H9 (cell line): ENCODE results near the gene CYB561D1. TPM values are rescaled to one million over a fixed set of nuclear protein-coding genes. Genes with fewer than 3 reads are reported as not detected.

ENCODE experiments used
- DNase-seq: peaks from one replicate; pipeline ENCODE4 v3.0.0-alpha.2; 2017
- H2AFZ ChIP-seq: one replicate; pipeline ENCODE4 v1.6.1; 2013; ENCODE audit warnings: mild to moderate bottlenecking, low read length, control low read depth, moderate library complexity
- H2AK5ac ChIP-seq: 2 replicates; pipeline ENCODE4 v1.6.1; 2013; ENCODE audit warnings: low read length, control low read depth, mixed read lengths; ENCODE audit not compliant: insufficient read length
- H2BK120ac ChIP-seq: one replicate; pipeline ENCODE4 v1.6.1; 2013; ENCODE audit warnings: low read depth, mild to moderate bottlenecking, low read length, control low read depth, inconsistent platforms; ENCODE audit not compliant: poor library complexity, severe bottlenecking
- H2BK12ac ChIP-seq: 2 replicates; pipeline ENCODE4 v1.6.1; 2013; ENCODE audit warnings: low read length, control low read depth, mixed read lengths, low read depth; ENCODE audit not compliant: insufficient read length
- H2BK15ac ChIP-seq: 2 replicates; pipeline ENCODE4 v1.6.1; 2013; ENCODE audit warnings: low read depth, low read length, control low read depth
- H2BK20ac ChIP-seq: one replicate; pipeline ENCODE4 v1.6.1; 2013; ENCODE audit warnings: low read depth, mild to moderate bottlenecking, low read length, control low read depth, inconsistent platforms; ENCODE audit not compliant: poor library complexity, severe bottlenecking
- H2BK5ac ChIP-seq: 2 replicates; pipeline ENCODE4 v1.6.1; 2013; ENCODE audit warnings: low read length, control low read depth, mixed read lengths; ENCODE audit not compliant: insufficient read length
- H3K14ac ChIP-seq: 2 replicates; pipeline ENCODE4 v1.6.1; 2013; ENCODE audit warnings: low read length, control low read depth; ENCODE audit not compliant: insufficient read depth
- H3K18ac ChIP-seq: 2 replicates; pipeline ENCODE4 v1.6.1; 2013; ENCODE audit warnings: low read depth, mild to moderate bottlenecking, mixed read lengths, low read length, control low read depth; ENCODE audit not compliant: insufficient read length
- H3K23ac ChIP-seq: 2 replicates; pipeline ENCODE4 v1.6.1; 2013; ENCODE audit warnings: low read length, control low read depth, mixed read lengths, low read depth; ENCODE audit not compliant: insufficient read length
- H3K23me2 ChIP-seq: 2 replicates; pipeline ENCODE4 v1.6.1; 2013; ENCODE audit warnings: low read depth, mild to moderate bottlenecking, mixed read lengths, low read length, control low read depth; ENCODE audit not compliant: insufficient read length, poor library complexity, severe bottlenecking
- H3K27ac ChIP-seq: 2 replicates; pipeline ENCODE4 v1.5.1; 2013; ENCODE audit warnings: low read length, control low read depth, mixed read lengths, low read depth; ENCODE audit not compliant: insufficient read length
- H3K27me3 ChIP-seq: 2 replicates; pipeline ENCODE4 v1.6.1; 2013; ENCODE audit warnings: low read length, control low read depth, inconsistent platforms; ENCODE audit not compliant: insufficient read depth
- H3K4ac ChIP-seq: 2 replicates; pipeline ENCODE4 v1.6.1; 2013; ENCODE audit warnings: low read depth, mild to moderate bottlenecking, control low read depth, inconsistent platforms, low read length, moderate library complexity
- H3K4me1 ChIP-seq: 2 replicates; pipeline ENCODE4 v1.6.1; 2013; ENCODE audit warnings: low read length, control low read depth, inconsistent platforms; ENCODE audit not compliant: insufficient read depth
- H3K4me2 ChIP-seq: 2 replicates; pipeline ENCODE4 v1.6.1; 2013; ENCODE audit warnings: low read length, control low read depth, mixed read lengths; ENCODE audit not compliant: insufficient read length, insufficient read depth
- H3K56ac ChIP-seq: 2 replicates; pipeline ENCODE4 v1.6.1; 2013; ENCODE audit warnings: low read depth, mild to moderate bottlenecking, mixed read lengths, low read length, control low read depth; ENCODE audit not compliant: insufficient read length
- H3K79me1 ChIP-seq: 2 replicates; pipeline ENCODE4 v1.6.1; 2013; ENCODE audit warnings: low read depth, mild to moderate bottlenecking, moderate library complexity, low read length, control low read depth, inconsistent platforms; ENCODE audit not compliant: insufficient read depth, poor library complexity, severe bottlenecking
- H3K79me2 ChIP-seq: 2 replicates; pipeline ENCODE4 v1.6.1; 2013; ENCODE audit warnings: low read length, control low read depth, inconsistent platforms; ENCODE audit not compliant: insufficient read depth
- H3K9ac ChIP-seq: 2 replicates; pipeline ENCODE4 v1.6.1; 2013; ENCODE audit warnings: low read length, control low read depth, mixed read lengths; ENCODE audit not compliant: insufficient read length; ENCODE audit errors: extremely low read depth
- H3K9me3 ChIP-seq: one replicate; pipeline ENCODE4 v1.6.1; 2013; ENCODE audit warnings: low read depth, low read length, inconsistent platforms; ENCODE audit not compliant: control insufficient read depth
- H3T11ph ChIP-seq: one replicate; pipeline ENCODE4 v1.6.1; 2013; ENCODE audit warnings: mild to moderate bottlenecking, low read length, control low read depth, inconsistent platforms
- H4K20me1 ChIP-seq: one replicate; pipeline ENCODE4 v1.6.1; 2013; ENCODE audit not compliant: control insufficient read depth, insufficient read length, insufficient read depth
- H4K5ac ChIP-seq: 2 replicates; pipeline ENCODE4 v1.6.1; 2013; ENCODE audit warnings: low read depth, mild to moderate bottlenecking, mixed read lengths, low read length, control low read depth; ENCODE audit not compliant: insufficient read length
- H4K8ac ChIP-seq: replicated peaks from 2 replicates; pipeline ENCODE4 v1.6.1; 2013; ENCODE audit warnings: low read length, control low read depth, mixed read lengths, low read depth; ENCODE audit not compliant: insufficient read length
- H4K91ac ChIP-seq: 2 replicates; pipeline ENCODE4 v1.6.1; 2013; ENCODE audit warnings: low read depth, mild to moderate bottlenecking, moderate library complexity, mixed read lengths, low read length, control low read depth; ENCODE audit not compliant: insufficient read length
- H3K27ac Mint-ChIP-seq, 3 experiments: 2 replicates in 2 of 3; 3 replicates in 1 of 3; pipeline ENCODE4 v1.8.0; 2020 to 2021; ENCODE audit warnings: mixed read lengths in 3 of 3, mild to moderate bottlenecking in 1 of 3, moderate library complexity in 1 of 3
- H3K27me3 Mint-ChIP-seq: 2 replicates; pipeline ENCODE4 v1.8.0; 2021; ENCODE audit warnings: low read depth, mild to moderate bottlenecking, moderate library complexity, mixed read lengths
- H3K36me3 Mint-ChIP-seq, 3 experiments: 2 replicates in 2 of 3; 3 replicates in 1 of 3; pipeline ENCODE4 v1.8.0; 2020 to 2021; ENCODE audit warnings: low read depth in 3 of 3, mixed read lengths in 3 of 3; ENCODE audit not compliant: insufficient read depth in 1 of 3
- H3K4me1 Mint-ChIP-seq, 2 experiments: 2 replicates each; pipeline ENCODE4 v1.8.0; 2020; ENCODE audit warnings: mixed read lengths in 2 of 2
- H3K4me3 Mint-ChIP-seq, 2 experiments: 2 replicates in 1 of 2; 3 replicates in 1 of 2; pipeline ENCODE4 v1.8.0; 2020 to 2021; ENCODE audit warnings: mild to moderate bottlenecking in 2 of 2, mixed read lengths in 2 of 2, moderate library complexity in 1 of 2
- H3K9me3 Mint-ChIP-seq, 2 experiments: 2 replicates in 1 of 2; 3 replicates in 1 of 2; pipeline ENCODE4 v1.8.0; 2020; ENCODE audit warnings: mild to moderate bottlenecking in 2 of 2, mixed read lengths in 2 of 2, moderate library complexity in 1 of 2
- CTCF ChIP-seq: fragments of 200-600 bp; sonication (generic); conservative IDR thresholded peaks from 3 replicates; pipeline ENCODE4 v1.8.0; 2021; ENCODE audit warnings: antibody characterized with exemption, mild to moderate bottlenecking
- WGBS: extraction: QIAGEN DNeasy Blood & Tissue Kit; methylation state at CpG from one replicate; pipeline ENCODE4 v1.1.7; 2013; ENCODE audit warnings: missing lambda C conversion rate, low lambda C conversion rate, mixed read lengths; ENCODE audit not compliant: insufficient read length; ENCODE audit errors: extremely low coverage; 5-methylcytosine and 5-hydroxymethylcytosine counted together
- total RNA-seq: library from RNA; stranded (reverse); gene quantifications from 2 replicates; pipeline ENCODE4 v1.2.1, GENCODE V29; 2021

The CYB561D1 gene
- total RNA-seq, 1 experiment from 2014 or later = 6.5 TPM

GRCh38 chr1:109541102-109541501, 47.2 kb downstream of the CYB561D1 start:
- H4K91ac ChIP-seq = no peak overlapping the region
- H3K9ac ChIP-seq = no peak overlapping the region
- no peaks in the 10 kb centered on the region for H3K79me2 ChIP-seq
- H2AFZ ChIP-seq = no peak overlapping the region
- H3K23me2 ChIP-seq = no peaks in the 10 kb centered on the region
- WGBS = no CpG with 5 or more reads among the region's 3 CpGs
- H4K8ac ChIP-seq = no peak overlapping the region
- no peak overlapping the region for H2BK15ac ChIP-seq
- Mint-ChIP-seq H3K9me3 (no peaks in the 10 kb centered on the region), H3K4me1 (peaks cover 8 to 28% of the 10 kb centered on the region in 2 experiments), H3K4me3 (no peak overlapping the region), H3K27me3 (peaks cover 2% of the 10 kb centered on the region), H3K36me3 (no peaks in the 10 kb centered on the region; a peak in 1 of 7 replicates), H3K27ac (no peak overlapping the region)
- H3K23ac ChIP-seq = no peak overlapping the region
- H4K5ac ChIP-seq = no peak overlapping the region
- no peaks in the 10 kb centered on the region for H4K20me1 ChIP-seq
- H3T11ph ChIP-seq = no peak overlapping the region
- H3K18ac ChIP-seq = no peak overlapping the region
- TF ChIP-seq CTCF = no peak
- H3K27me3 ChIP-seq = no peaks in the 10 kb centered on the region
- no peak overlapping the region for H3K14ac ChIP-seq
- no peak for DNase-seq
- H3K56ac ChIP-seq = no peak overlapping the region
- H3K4ac ChIP-seq = no peak overlapping the region
- no peak overlapping the region for H3K4me2 ChIP-seq
- no peak overlapping the region for H2BK20ac ChIP-seq
- H3K9me3 ChIP-seq = no peaks in the 10 kb centered on the region
- no peak overlapping the region for H2BK5ac ChIP-seq
- no peak overlapping the region for H2AK5ac ChIP-seq
- H3K4me1 ChIP-seq = no peaks in the 10 kb centered on the region; the same call in 1 of the 2 replicates
- no peak overlapping the region for H2BK12ac ChIP-seq
- H3K79me1 ChIP-seq = no peaks in the 10 kb centered on the region
- no peak overlapping the region for H2BK120ac ChIP-seq
- no peak overlapping the region for H3K27ac ChIP-seq
